Mononuclear cell (primary cell): ENCODE results near the gene CHRNA3. TPM values are rescaled to one million over a fixed set of nuclear protein-coding genes. Genes with fewer than 3 reads are reported as not detected.
A peak's percentile ranks its signal among the peaks of the same experiment; 100 is the strongest.
"Not testable (repeated sequence)": the region's sequence is repeated elsewhere in the genome, so short reads cannot be mapped to it uniquely, and the experiment has no call there.

ENCODE experiments used
- H3K27me3 ChIP-seq: 2 replicates; pipeline ENCODE4 v1.6.0; 2011; ENCODE audit warnings: low read length, control low read depth; ENCODE audit not compliant: insufficient read depth
- H3K4me1 ChIP-seq: 2 replicates; pipeline ENCODE4 v1.5.1; 2011; ENCODE audit warnings: mild to moderate bottlenecking, low read length, control low read depth; ENCODE audit not compliant: insufficient read depth
- H3K4me3 ChIP-seq: 2 replicates; pipeline ENCODE4 v1.5.1; 2011; ENCODE audit warnings: mild to moderate bottlenecking, low read length, moderate library complexity
- H3K9me3 ChIP-seq: 2 replicates; pipeline ENCODE4 v1.5.1; 2011; ENCODE audit warnings: low read depth, mild to moderate bottlenecking, control low read depth, low read length
- total RNA-seq: library from RNA; depleted of rRNA; stranded (reverse); fragments of >200 nt; gene quantifications from one replicate; pipeline ENCODE4 v1.2.3, GENCODE V29; 2012

CHRNA3 gene
- total RNA-seq, 1 donor: not detected

DNA sequence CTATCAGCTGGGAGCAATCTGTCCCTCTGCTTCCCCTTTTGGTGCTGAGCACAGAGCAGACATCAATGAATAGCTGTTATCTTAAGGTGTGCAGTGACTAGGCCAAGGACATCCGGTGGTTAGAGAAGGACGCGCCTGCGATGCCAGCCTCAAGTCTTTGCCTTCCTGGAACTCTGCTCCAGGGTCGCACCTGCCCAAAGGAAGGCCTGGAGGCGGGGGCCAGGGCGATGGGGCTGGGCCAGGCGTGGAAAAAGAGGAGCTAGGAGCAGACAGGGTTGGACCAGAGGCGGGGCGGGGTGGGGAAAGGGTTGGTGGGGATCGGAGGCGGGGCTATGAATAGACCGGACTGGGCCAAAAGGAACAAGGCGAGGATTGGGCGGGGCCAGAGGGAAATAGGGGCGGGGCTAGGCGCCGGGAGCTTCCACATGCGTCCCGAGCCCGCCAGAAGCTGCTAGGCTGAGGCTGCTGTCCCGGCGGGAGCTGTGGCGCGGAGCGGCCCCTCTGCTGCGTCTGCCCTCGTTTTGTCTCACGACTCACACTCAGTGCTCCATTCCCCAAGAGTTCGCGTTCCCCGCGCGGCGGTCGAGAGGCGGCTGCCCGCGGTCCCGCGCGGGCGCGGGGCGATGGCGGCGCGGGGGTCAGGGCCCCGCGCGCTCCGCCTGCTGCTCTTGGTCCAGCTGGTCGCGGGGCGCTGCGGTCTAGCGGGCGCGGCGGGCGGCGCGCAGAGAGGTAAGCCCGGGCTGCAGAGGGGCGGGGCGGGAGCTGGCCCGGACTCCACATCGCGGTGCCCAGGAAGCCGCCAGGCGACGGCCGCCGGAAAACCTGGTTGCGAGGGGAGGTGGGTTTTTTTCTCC lies 55.5 kb downstream of the CHRNA3 start, which contains the start of gene CHRNA5:
CHRNA5 (plus strand) TSS at position 424 of the 854 bp plus-strand sequence; CDS start at position 624, 200 bp downstream.
- H3K4me3 ChIP-seq: peak within 1 kb of the TSS; percentile 52
- peaks cover 15% of the 10 kb centered on the region for H3K4me1 ChIP-seq
- no peaks in the 10 kb centered on the region for H3K9me3 ChIP-seq
- peaks cover 19% of the 10 kb centered on the region for H3K27me3 ChIP-seq

DNA sequence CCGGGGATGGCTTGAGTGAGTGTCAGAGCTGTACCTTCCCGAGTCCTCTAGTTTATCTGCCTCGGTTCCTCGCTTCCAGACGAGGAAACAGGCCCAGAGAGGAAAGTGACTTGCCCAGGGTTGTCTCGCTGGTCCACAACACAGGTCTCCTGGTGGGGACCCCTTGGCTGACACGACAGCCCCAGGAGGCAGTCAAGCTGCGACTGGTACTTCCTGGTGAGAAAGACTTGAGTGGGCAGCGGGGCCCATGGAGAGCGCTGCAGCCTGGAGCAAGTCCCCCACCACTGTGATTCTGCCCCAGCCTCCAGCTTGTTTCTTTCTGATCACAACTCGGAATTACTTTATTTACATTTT lies 56.1 kb downstream of the CHRNA3 start:
- Histone ChIP-seq H3K4me3 (peak overlapping the region; percentile 52), H3K27me3 (peaks cover 19% of the 10 kb centered on the region), H3K9me3 (no peaks in the 10 kb centered on the region), H3K4me1 (peaks cover 15% of the 10 kb centered on the region)

DNA sequence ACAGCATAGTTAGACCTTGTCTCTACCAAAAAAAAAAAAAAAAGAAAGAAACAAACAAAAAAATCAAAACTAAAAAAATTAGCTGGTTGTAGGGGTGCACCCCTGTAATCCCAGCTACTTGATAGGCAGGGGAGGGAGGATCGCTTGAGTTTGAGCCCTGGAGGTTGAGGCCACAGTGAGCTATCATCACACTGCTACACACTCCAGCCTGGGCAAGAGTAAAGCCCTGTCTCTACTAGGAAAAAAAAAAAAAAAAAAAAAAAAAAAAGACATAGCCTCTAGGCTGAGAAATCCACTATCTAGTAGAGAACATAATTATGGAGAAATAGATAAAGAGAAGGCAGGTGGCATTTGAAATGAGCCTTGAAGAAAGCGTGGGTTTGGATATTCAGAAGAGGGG lies 57.7 kb downstream of the CHRNA3 start:
- Histone ChIP-seq H3K4me1 (peaks cover 15% of the 10 kb centered on the region), H3K9me3 (no peaks in the 10 kb centered on the region), H3K27me3 (peaks cover 19% of the 10 kb centered on the region), H3K4me3 (no peak overlapping the region)

DNA sequence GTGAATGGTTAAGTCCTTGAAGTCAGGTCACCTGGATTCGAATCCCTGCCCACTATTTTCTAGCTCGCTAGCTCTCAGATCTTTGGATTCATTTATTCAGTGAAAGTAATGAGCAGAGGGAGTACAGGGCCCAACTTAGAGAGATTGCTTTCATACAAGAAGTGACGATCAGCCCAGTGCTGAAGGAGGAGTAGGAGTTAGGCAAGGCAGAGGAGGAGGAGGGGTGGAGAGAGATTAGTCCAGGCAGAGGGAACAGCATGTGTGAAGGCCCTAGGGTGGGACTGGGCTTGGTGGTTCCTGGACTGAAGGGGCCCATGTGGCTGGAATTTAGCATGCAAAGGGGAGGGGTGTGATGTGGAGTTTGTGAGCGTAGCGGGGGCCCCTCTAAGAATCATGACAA lies 59.3 kb downstream of the CHRNA3 start:
- H3K4me3 ChIP-seq: no peak overlapping the region
- H3K4me1 ChIP-seq: peaks cover 15% of the 10 kb centered on the region
- H3K9me3 ChIP-seq: no peaks in the 10 kb centered on the region
- peaks cover 8% of the 10 kb centered on the region for H3K27me3 ChIP-seq

DNA sequence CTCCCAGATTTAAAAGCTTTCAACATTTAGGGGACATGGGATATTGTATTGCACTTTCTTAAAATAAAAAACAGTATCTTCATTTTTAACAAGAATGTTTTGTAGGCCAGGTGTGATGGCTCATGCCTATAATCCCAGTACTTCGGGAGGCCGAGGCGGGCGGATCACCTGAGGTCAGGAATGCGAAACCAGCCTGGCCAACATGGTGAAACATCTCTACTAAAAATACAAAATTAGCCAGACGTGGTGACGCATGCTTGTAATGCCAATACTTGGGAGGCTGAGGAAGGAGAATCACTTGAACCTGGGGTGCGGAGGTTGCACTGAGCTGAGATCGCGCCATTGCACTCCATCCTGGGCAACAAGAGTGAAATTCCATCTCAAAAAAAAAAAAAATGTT lies 60.6 kb downstream of the CHRNA3 start:
- H3K4me1 ChIP-seq, H3K9me3 ChIP-seq, H3K27me3 ChIP-seq, H3K4me3 ChIP-seq: not testable (repeated sequence)

DNA sequence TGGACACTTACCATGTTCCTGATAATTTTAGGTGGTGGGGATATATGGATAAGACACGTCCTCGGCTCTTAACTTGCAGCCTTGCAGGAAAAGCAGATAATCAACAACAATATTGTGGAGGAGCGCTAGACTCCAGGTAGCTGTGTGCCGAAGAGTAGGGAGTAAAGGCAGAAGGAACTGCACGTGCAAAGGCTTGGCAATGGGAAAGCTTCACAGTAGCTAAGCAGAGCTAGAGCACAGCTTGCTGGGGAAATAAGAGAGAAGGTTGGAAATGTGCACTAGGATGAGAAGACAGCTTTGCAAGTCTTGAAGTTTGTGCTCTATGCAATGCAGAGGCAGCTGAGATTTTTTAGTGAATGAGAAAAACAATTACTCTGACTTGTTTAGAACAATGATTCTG lies 68.2 kb downstream of the CHRNA3 start:
- no peaks in the 10 kb centered on the region for H3K9me3 ChIP-seq
- H3K27me3 ChIP-seq: no peaks in the 10 kb centered on the region
- no peak overlapping the region for H3K4me3 ChIP-seq

DNA sequence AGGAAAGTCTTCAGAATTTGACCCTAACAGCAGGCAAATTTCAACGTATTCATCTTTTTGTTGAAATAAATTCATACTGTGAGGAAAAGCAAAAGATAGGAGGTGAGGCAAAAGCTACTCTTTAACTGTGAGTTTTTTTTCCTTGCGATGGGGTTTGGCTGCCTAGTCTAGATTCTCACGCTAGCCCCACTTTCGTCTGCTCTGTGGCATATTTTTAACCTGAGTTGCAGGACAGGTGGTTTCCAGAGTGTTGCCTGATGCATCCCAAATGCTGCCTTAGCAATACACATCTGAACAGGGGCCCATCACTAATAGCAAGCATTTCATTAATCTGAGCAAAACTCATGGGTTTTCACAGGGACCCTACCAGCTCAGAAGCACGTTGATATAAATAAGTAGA lies 68.9 kb downstream of the CHRNA3 start:
- no peak overlapping the region for H3K4me3 ChIP-seq
- H3K9me3 ChIP-seq: no peaks in the 10 kb centered on the region
- H3K4me1 ChIP-seq: no peaks in the 10 kb centered on the region
- H3K27me3 ChIP-seq: no peaks in the 10 kb centered on the region

More for the DNA sequence above, 68.2 kb downstream of the CHRNA3 start:
- H3K4me1 ChIP-seq: no peaks in the 10 kb centered on the region

DNA sequence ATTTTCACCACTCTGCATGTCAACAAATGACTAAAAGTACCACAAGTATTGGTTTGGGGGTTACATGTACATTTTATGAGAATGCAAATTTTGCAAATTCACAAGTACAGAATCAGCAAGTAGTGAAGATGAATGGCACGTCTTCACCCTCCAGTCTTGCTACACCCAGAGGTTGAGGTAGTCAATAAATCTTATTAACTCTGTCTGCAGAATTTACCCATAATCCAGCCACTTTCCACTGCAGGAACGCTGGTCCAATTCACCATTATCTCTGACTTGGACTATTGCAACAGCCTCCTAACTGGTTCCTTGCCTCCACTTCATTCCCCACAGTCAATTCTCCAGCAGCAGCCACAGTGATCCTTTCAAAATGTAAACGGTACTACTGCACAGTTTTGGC lies 70.0 kb downstream of the CHRNA3 start:
- no peaks in the 10 kb centered on the region for H3K9me3 ChIP-seq
- no peak overlapping the region for H3K4me3 ChIP-seq
- no peaks in the 10 kb centered on the region for H3K27me3 ChIP-seq
- no peaks in the 10 kb centered on the region for H3K4me1 ChIP-seq

DNA sequence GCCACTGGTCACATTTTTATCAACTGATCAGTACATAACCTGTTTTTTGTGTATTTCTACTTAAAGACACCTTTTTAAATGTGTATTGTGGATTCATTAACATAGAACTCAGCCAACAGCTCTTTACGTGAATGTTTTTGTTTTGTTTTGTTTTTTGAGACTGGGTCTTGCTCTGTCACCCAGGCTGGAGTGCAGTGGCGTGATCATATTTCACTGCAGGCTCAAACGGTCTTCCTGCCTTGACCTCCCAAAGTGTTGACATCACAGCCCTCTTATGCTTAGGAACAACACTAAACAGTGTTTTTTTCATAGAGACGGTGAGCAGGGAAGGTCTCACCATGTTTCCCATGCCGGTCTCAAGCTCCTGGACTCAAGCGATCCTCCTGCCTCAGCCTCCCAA lies 70.6 kb downstream of the CHRNA3 start:
- Histone ChIP-seq H3K4me3 (no peak overlapping the region), H3K27me3 (no peaks in the 10 kb centered on the region), H3K9me3 (no peaks in the 10 kb centered on the region), H3K4me1 (no peaks in the 10 kb centered on the region)

Other genes starting within 250 kb of the CHRNA3 start
- 68.1 TPM for gene IREB2, start 182.8 kb downstream of the CHRNA3 start, total RNA-seq
- gene HYKK, start 113.4 kb downstream of the CHRNA3 start, total RNA-seq: 0.94 TPM
- gene PSMA4, start 80.6 kb downstream of the CHRNA3 start, total RNA-seq: 70.6 TPM
- gene CHRNA5, start 55.5 kb downstream of the CHRNA3 start, total RNA-seq: 0.52 TPM
- not detected for gene CHRNB4, start 20.2 kb upstream of the CHRNA3 start, total RNA-seq
- not detected for gene ADAMTS7, start 190.5 kb upstream of the CHRNA3 start, total RNA-seq